ENCODE measurements around the gene AXIN1. TPM values are rescaled to one million over a fixed set of nuclear protein-coding genes. Genes with fewer than 3 reads are reported as not detected.

Gene AXIN1
- total RNA-seq, 1 donor from 2014 or later = 27.0 TPM

GRCh38 chr16:381789-382717, 29.5 kb upstream of the AXIN1 start, which contains the start of gene PGAP6:
TSS of gene PGAP6 (minus strand) at chr16:381978. CDS start at chr16:381821, 157 bp downstream.
- peak within 1 kb of the TSS; percentile 26 for H3K27ac Mint-ChIP-seq (ENCODE audit: unreplicated experiment)
- Histone ChIP-seq H3K4me1 (ENCODE audit: insufficient read depth, low read length) (peaks cover 12% of the 10 kb centered on the region), H4K20me1 (ENCODE audit: insufficient read depth, low read length) (peaks cover 30% of the 10 kb centered on the region), H3K4me2 (ENCODE audit: low read length) (peak within 1 kb of the TSS; percentile 98), H3K4me3 (ENCODE audit: insufficient read depth, low read depth, low read length) (peak within 1 kb of the TSS; percentile 71), H3K9me3 (ENCODE audit: insufficient read depth, low read depth, low read length) (no peaks in the 10 kb centered on the region), H3K27ac (ENCODE audit: low read depth, low read length) (no peak within 1 kb of the TSS), H2AFZ (ENCODE audit: low read depth, low read length) (peak within 1 kb of the TSS; percentile 75), H3K36me3 (ENCODE audit: insufficient read depth, low read length) (no peaks in the 10 kb centered on the region), H3K9ac (ENCODE audit: low read length) (peak within 1 kb of the TSS; percentile 81), H3K79me2 (ENCODE audit: insufficient read depth, low read length) (peaks cover 25% of the 10 kb centered on the region), H3K27me3 (ENCODE audit: insufficient read depth, low read length) (no peaks in the 10 kb centered on the region)
- no peaks in the 10 kb centered on the region for H3K27me3 Mint-ChIP-seq (ENCODE audit: low read depth, unreplicated experiment)
- TF ChIP-seq CTCF (IDR thresholded peaks at IDR 0.05; ENCODE audit: insufficient read depth, low read depth, low read length) = no peak
- no peak for TF ChIP-seq EZH2 (IDR thresholded peaks at IDR 0.05; ENCODE audit: insufficient read depth, low read length)
- FAIRE-seq (no peak), DNase-seq (ENCODE audit: low read depth) (no peak)
- no peaks in the 10 kb centered on the region for H3K36me3 Mint-ChIP-seq (ENCODE audit: low read depth, unreplicated experiment)
- peaks cover 18% of the 10 kb centered on the region for H3K4me1 Mint-ChIP-seq (ENCODE audit: low read depth, unreplicated experiment)
- H3K9me3 Mint-ChIP-seq (ENCODE audit: unreplicated experiment) = no peaks in the 10 kb centered on the region
- peak within 1 kb of the TSS; percentile 86 for H3K4me3 Mint-ChIP-seq (ENCODE audit: unreplicated experiment)

- FAIRE-seq = no peak
- H3K27ac Mint-ChIP-seq (ENCODE audit: unreplicated experiment) = no peak overlapping the region
Observed at GRCh38 chr16:381012-381788, 28.7 kb upstream of the AXIN1 start.

More at GRCh38 chr16:381012-381788, 28.7 kb upstream of the AXIN1 start:
- Mint-ChIP-seq H3K27me3 (ENCODE audit: low read depth, unreplicated experiment) (no peaks in the 10 kb centered on the region), H3K4me3 (ENCODE audit: unreplicated experiment) (peak overlapping the region; percentile 85), H3K9me3 (ENCODE audit: unreplicated experiment) (no peaks in the 10 kb centered on the region), H3K36me3 (ENCODE audit: low read depth, unreplicated experiment) (no peaks in the 10 kb centered on the region), H3K4me1 (ENCODE audit: low read depth, unreplicated experiment) (peaks cover 16% of the 10 kb centered on the region)
- peak overlapping the region; percentile 64 for H3K4me3 ChIP-seq (ENCODE audit: insufficient read depth, low read depth, low read length)
- TF ChIP-seq CTCF (IDR thresholded peaks at IDR 0.05; ENCODE audit: insufficient read depth, low read depth, low read length) (no peak), EZH2 (IDR thresholded peaks at IDR 0.05; ENCODE audit: insufficient read depth, low read length) (no peak)
- no peaks in the 10 kb centered on the region for H3K27me3 ChIP-seq (ENCODE audit: insufficient read depth, low read length)
- peaks cover 30% of the 10 kb centered on the region for H4K20me1 ChIP-seq (ENCODE audit: insufficient read depth, low read length)
- H3K36me3 ChIP-seq (ENCODE audit: insufficient read depth, low read length) = no peaks in the 10 kb centered on the region
- H3K4me2 ChIP-seq (ENCODE audit: low read length) = peak overlapping the region; percentile 96
- H3K79me2 ChIP-seq (ENCODE audit: insufficient read depth, low read length) = peaks cover 25% of the 10 kb centered on the region
- peak overlapping the region; percentile 58 for H2AFZ ChIP-seq (ENCODE audit: low read depth, low read length)
- H3K9me3 ChIP-seq (ENCODE audit: insufficient read depth, low read depth, low read length) = no peaks in the 10 kb centered on the region
- H3K4me1 ChIP-seq (ENCODE audit: insufficient read depth, low read length) = peaks cover 12% of the 10 kb centered on the region
- no peak overlapping the region for H3K27ac ChIP-seq (ENCODE audit: low read depth, low read length)
- DNase-seq (ENCODE audit: low read depth) = no peak
- H3K9ac ChIP-seq (ENCODE audit: low read length) = peak overlapping the region; percentile 81
